GM12878 (cell line): ENCODE measurements around the gene LAMB1. TPM values are rescaled to one million over a fixed set of nuclear protein-coding genes. Genes with fewer than 3 reads are reported as not detected.
A peak's percentile ranks its signal among the peaks of the same experiment; 100 is the strongest.
"Not testable (repeated sequence)": the region's sequence is repeated elsewhere in the genome, so short reads cannot be mapped to it uniquely, and the experiment has no call there.

Source experiments
- ATAC-seq: fragments of 200-7000 bp; cut with Tn5 transposase; 3 replicates; pipeline ENCODE4 v1.9.1; 2020; ENCODE audit warnings: mild to moderate bottlenecking, moderate library complexity
- BruUV-seq: library from RNA; stranded (reverse); fragments of 400-500 nt; replicated peaks from 2 replicates; lab custom pipeline; 2021; lab: Mats Ljungman, UMichigan
- CTCF ChIA-PET: fragments of 300-600 bp; sonication (Branson Sonifier 250); formaldehyde crosslinking; extraction: SDS; loops from one replicate; lab custom pipeline; 2021; ENCODE audit warnings: inconsistent platforms; lab: Yijun Ruan, JAX
- POLR2A ChIA-PET: fragments of 350-600 bp; formaldehyde crosslinking; extraction: SDS; loops from one replicate; lab custom pipeline; 2021; ENCODE audit warnings: inconsistent platforms; lab: Charles Lee
- RAD21 ChIA-PET: fragments of 300-600 bp; sonication (Branson Sonifier 250); formaldehyde crosslinking; loops from one replicate; lab custom pipeline; 2023; ENCODE audit warnings: antibody characterized with exemption; ENCODE audit not compliant: unreplicated experiment; lab: Charles Lee
- SMC1A ChIA-PET: fragments of 300-600 bp; sonication (Branson Sonifier 250); formaldehyde crosslinking; loops from one replicate; lab custom pipeline; 2023; ENCODE audit not compliant: unreplicated experiment, uncharacterized antibody; lab: Charles Lee
- DNase-seq: peaks from one replicate; pipeline ENCODE4 v3.0.0-alpha.2; 2011; ENCODE audit warnings: low read depth, low spot score
- FAIRE-seq: peaks from 3 replicates; lab custom pipeline; 2011; peaks lifted over from hg19 to GRCh38; lab: Jason Lieb, UNC
- H2AFZ ChIP-seq: 2 replicates; pipeline ENCODE4 v1.6.0; 2011; ENCODE audit warnings: low read depth, low read length, control low read depth; ENCODE audit not compliant: control insufficient read depth
- H3K27ac ChIP-seq: 2 replicates; pipeline ENCODE4 v1.5.1; 2011; ENCODE audit warnings: control low read depth; ENCODE audit not compliant: control insufficient read depth, insufficient read depth
- H3K27me3 ChIP-seq, 2 experiments: replicated peaks in 1 of 2; 2 replicates each; pipeline versions ENCODE4 v1.6.0 to v1.6.1; 2011; ENCODE audit warnings: low read length in 1 of 2; ENCODE audit not compliant: control insufficient read depth in 2 of 2, insufficient read depth in 2 of 2
- H3K36me3 ChIP-seq, 2 experiments: 2 replicates each; pipeline ENCODE4 v1.5.1; 2011; ENCODE audit warnings: low read length in 1 of 2; ENCODE audit not compliant: control insufficient read depth in 2 of 2, insufficient read depth in 2 of 2
- H3K4me1 ChIP-seq: 2 replicates; pipeline ENCODE4 v1.6.1; 2011; ENCODE audit warnings: mild to moderate bottlenecking, low read length, moderate library complexity, mixed read lengths; ENCODE audit not compliant: control insufficient read depth, insufficient read depth
- H3K4me2 ChIP-seq: 2 replicates; pipeline ENCODE4 v1.6.0; 2011; ENCODE audit warnings: control low read depth; ENCODE audit not compliant: control insufficient read depth, insufficient read depth
- H3K4me3 ChIP-seq: fragments of 200-600 bp; sonication (generic); 2 replicates; pipeline ENCODE4 v1.5.1; 2016
- H3K79me2 ChIP-seq: 2 replicates; pipeline ENCODE4 v1.6.0; 2011; ENCODE audit warnings: low read length; ENCODE audit not compliant: control insufficient read depth, insufficient read depth
- H3K9ac ChIP-seq: 2 replicates; pipeline ENCODE4 v1.8.0; 2011; ENCODE audit warnings: low read length, control low read depth, mixed read lengths; ENCODE audit not compliant: control insufficient read depth, insufficient read depth
- H3K9me3 ChIP-seq: replicated peaks from 3 replicates; pipeline ENCODE4 v1.5.1; 2011; ENCODE audit warnings: mild to moderate bottlenecking, low read length; ENCODE audit not compliant: control insufficient read depth, insufficient read depth
- H4K20me1 ChIP-seq: 2 replicates; pipeline ENCODE4 v1.6.0; 2011; ENCODE audit not compliant: control insufficient read depth, insufficient read depth
- KDM1A ChIP-seq: fragments of 200-600 bp; sonication (generic); IDR thresholded peaks from 2 replicates; pipeline ENCODE4 v1.6.1; 2016; ENCODE audit warnings: borderline replicate concordance
- NR2C2 ChIP-seq: IDR thresholded peaks from 2 replicates; pipeline ENCODE4 v1.6.1; 2011; ENCODE audit warnings: borderline replicate concordance, low read depth; ENCODE audit not compliant: control insufficient read depth, insufficient read length
- NRF1 ChIP-seq: conservative IDR thresholded peaks from 2 replicates; pipeline ENCODE4 v1.6.1; 2011; ENCODE audit warnings: mild to moderate bottlenecking, low read depth, low read length, improper control_type of control experiment
- TARDBP ChIP-seq: IDR thresholded peaks from 2 replicates; pipeline ENCODE4 v1.6.1; 2016; ENCODE audit warnings: borderline replicate concordance
- YY1 ChIP-seq: IDR thresholded peaks from 2 replicates; pipeline ENCODE4 v1.6.1; 2011; ENCODE audit warnings: low read depth, mild to moderate bottlenecking, low read length
- ZNF622 ChIP-seq: fragments of 450-650 bp; IDR thresholded peaks from 2 replicates; pipeline ENCODE4 v1.6.1; 2017; ENCODE audit warnings: mild to moderate bottlenecking, inconsistent platforms
- WGBS: methylation state at CpG from one replicate; pipeline ENCODE4 v1.1.6; 2016; ENCODE audit warnings: low lambda C conversion rate; ENCODE audit not compliant: insufficient replicate concordance, insufficient coverage; ENCODE audit errors: missing lambda C conversion rate; 5-methylcytosine and 5-hydroxymethylcytosine counted together
- in situ Hi-C: fragments of 300-500 bp; cut with MboI; formaldehyde crosslinking; loops from 9 replicates; pipeline ENCODE4 v1.14.3; 2018; ENCODE audit warnings: mixed read lengths
- intact Hi-C: fragments of 100-400 bp; cut with micrococcal nuclease; formaldehyde crosslinking; loops from one replicate; pipeline ENCODE4 v1.14.2; 2022; ENCODE audit not compliant: unreplicated experiment
- polyA plus RNA-seq, 11 experiments: library from polyadenylated mRNA; depleted of rRNA in 4 of 11; unstranded in 6 of 11; stranded (reverse) in 5 of 11; fragments of >200 nt; fragmentation: Nextera tagmentation in 4 of 11; fragmentation: Illumina TruSeq in 1 of 11; extraction: Ambion mirVana in 4 of 11; extraction: Trizol in 1 of 11; gene quantifications; 1 replicate in 1 of 11; 2 replicates in 10 of 11; pipeline versions ENCODE4 v1.2.1 to v1.2.3, GENCODE V29; 2011 to 2016; ENCODE audit warnings: inconsistent platforms in 2 of 11, missing spikeins in 2 of 11, low read depth in 1 of 11
- total RNA-seq, 4 experiments: library from RNA; depleted of rRNA in 3 of 4; stranded (reverse); fragments of >200 nt in 3 of 4; fragmentation: Illumina TruSeq in 1 of 4; extraction: Trizol in 1 of 4; gene quantifications; 2 replicates each; pipeline versions ENCODE4 v1.2.1 to v1.2.3, GENCODE V29; 2013 to 2021
- TF ChIP-seq, protein P1 (sequence below): IDR thresholded peaks from 2 replicates; pipeline ENCODE4 v1.6.1; 2011; ENCODE audit warnings: low read depth, mild to moderate bottlenecking, low read length, moderate library complexity, borderline replicate concordance; ENCODE audit errors: extremely low read depth

Gene LAMB1
- total and polyA plus RNA-seq, 10 of the 15 experiments (the other 5 are each of a cell fraction or from before 2014, with no cell fraction given): 0.05 to 2.2 (median 1.2) TPM; not detected in 4

DNA sequence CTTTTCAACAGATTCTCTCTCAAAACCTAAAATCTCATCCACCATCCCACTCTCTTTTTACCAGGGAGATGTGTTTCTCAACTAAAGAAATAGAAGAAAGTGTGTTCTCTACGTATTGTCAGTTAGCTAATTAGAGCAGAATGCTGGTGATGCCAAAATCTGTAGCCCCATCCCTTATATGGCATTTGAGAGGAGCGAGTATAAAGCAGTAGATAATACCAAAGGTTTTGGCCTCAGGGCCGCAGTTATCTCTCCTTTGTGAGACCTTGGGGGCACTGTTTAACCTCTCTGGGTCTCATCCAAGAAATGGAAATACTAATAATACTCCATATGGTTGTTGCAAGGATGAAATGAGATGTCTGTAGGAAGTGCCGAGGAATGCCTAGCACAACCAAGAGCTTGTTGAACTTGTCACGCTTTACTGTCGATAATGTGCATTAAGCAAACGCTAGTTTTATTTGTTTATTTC lies 112.4 kb downstream of the LAMB1 start (continued):
- no peak for TF ChIP-seq KDM1A

DNA sequence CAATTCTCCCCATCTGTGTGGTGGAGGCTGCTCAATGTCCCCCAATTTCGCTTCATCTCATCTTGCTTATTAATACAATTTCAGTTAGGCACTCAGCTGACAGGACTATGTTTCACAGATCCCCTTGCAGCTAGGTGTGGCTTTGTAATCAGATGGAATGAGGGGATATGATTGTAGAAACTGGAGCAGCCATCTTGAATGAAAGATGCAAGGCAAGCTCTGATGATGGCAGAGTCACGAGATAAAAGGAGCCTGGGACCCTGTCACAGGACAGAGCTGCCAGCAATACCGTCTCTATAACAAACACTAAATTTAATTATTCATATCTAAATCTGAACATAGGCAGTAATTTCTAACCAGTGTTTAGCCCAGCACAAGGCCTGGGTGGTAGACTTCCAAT lies 113.0 kb downstream of the LAMB1 start:
- no TSS peak for BruUV-seq
- no peaks in the 10 kb centered on the region; the same call in 2 of the 3 replicates for H3K9me3 ChIP-seq
- no peak overlapping the region for H3K9ac ChIP-seq
- no peaks in the 10 kb centered on the region; the same call in 1 of the 2 replicates for H3K4me1 ChIP-seq
- FAIRE-seq: no peak
- peaks cover 39% of the 10 kb centered on the region for H3K79me2 ChIP-seq
- H3K27me3 ChIP-seq: no peaks in the 10 kb centered on the region
- 48% methylated on average over 2 of the region's 3 CpGs for WGBS
- TF ChIP-seq TARDBP (no peak), NRF1 (no peak), YY1 (peak; percentile 43; the same call in 1 of the 2 replicates), NR2C2 (no peak), ZNF622 (no peak)
- TF ChIP-seq, protein P1, sequence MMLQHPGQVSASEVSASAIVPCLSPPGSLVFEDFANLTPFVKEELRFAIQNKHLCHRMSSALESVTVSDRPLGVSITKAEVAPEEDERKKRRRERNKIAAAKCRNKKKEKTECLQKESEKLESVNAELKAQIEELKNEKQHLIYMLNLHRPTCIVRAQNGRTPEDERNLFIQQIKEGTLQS: no peak
- ChIA-PET RAD21 (interaction anchor here (0.8 kb wide), 1 partner anchor 10 kb away, joined by 3 read pairs; no protein-coding TSS in a partner anchor), CTCF (interaction anchor here (0.8 to 10.3 kb wide), 8 partner anchors 10 to 1097 kb away, joined by 3 to 61 read pairs (median 4); no protein-coding TSS in a partner anchor), POLR2A (interaction anchor here (1.1 kb wide), 1 partner anchor 147 kb away, joined by 3 read pairs; no protein-coding TSS in a partner anchor), SMC1A (interaction anchor here (0.6 to 2.1 kb wide), 7 partner anchors 9 to 721 kb away, joined by 3 to 12 read pairs (median 3); partner anchors contain the start of gene HBP1)
- no peak for ATAC-seq
- intact Hi-C loops: no loop called here
- H3K4me3 ChIP-seq: no peak overlapping the region
- no peaks in the 10 kb centered on the region for H4K20me1 ChIP-seq
- H3K4me2 ChIP-seq: peak overlapping the region; percentile 93
- H3K27ac ChIP-seq: no peak overlapping the region; the same call in 1 of the 2 replicates
- H2AFZ ChIP-seq: peak overlapping the region; percentile 98
- DNase-seq: no peak
- in situ Hi-C loops: no loop called here
- no peaks in the 10 kb centered on the region; a peak in 1 of 4 replicates for H3K36me3 ChIP-seq

DNA sequence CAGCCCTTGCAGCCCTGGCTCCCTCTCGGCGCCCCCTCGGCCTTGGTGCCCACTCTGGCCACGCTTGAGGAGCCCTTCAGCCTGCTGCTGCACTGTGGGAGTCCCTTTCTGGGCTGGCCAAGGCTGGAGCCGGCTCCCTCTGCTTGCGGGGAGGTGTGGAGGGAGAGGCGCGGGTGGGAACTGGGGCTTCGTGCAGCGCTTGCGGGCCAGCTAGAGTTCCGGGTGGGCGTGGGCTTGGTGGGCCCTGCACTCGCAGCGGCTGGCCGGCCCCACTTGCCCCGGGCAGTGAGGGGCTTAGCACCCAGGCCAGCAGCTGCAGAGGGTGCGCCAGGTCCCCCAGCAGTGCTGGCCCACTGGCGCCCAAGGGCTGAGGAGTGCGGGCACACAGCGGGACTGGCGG lies 115.1 kb downstream of the LAMB1 start:
- DNase-seq, H3K4me1 ChIP-seq, H2AFZ ChIP-seq, H3K36me3 ChIP-seq, RAD21 ChIA-PET, SMC1A ChIA-PET, H4K20me1 ChIP-seq, H3K4me3 ChIP-seq, H3K4me2 ChIP-seq, H3K9me3 ChIP-seq, FAIRE-seq, H3K9ac ChIP-seq, H3K27me3 ChIP-seq, in situ Hi-C loops, intact Hi-C loops, ATAC-seq, BruUV-seq, H3K27ac ChIP-seq: not testable (repeated sequence)
- H3K79me2 ChIP-seq: peaks cover 18% of the 10 kb centered on the region
- 83% methylated on average over 18 of the region's 22 CpGs for WGBS
- ChIA-PET CTCF (interaction anchor here (1.0 to 10.3 kb wide), 2 partner anchors 8 to 13 kb away, joined by 3 to 61 read pairs; no protein-coding TSS in a partner anchor), POLR2A (interaction anchor here (0.6 kb wide), 1 partner anchor 20 kb away, joined by 3 read pairs; no protein-coding TSS in a partner anchor)
